Stimulated activated CD4-positive, alpha-beta T cell treated with anti-CD3 and anti-CD28 coated beads, Interleukin-15, amount 100 ng/mL, for 1 hour (primary cell): Measurements from ENCODE around the gene TNS2.
"Not testable (repeated sequence)": the region's sequence is repeated elsewhere in the genome, so short reads cannot be mapped to it uniquely, and the experiment has no call there.

Source experiments
- DNase-seq, 2 donors: peaks; one replicate each; pipeline ENCODE4 v3.0.0-alpha.2; 2020; ENCODE audit warnings: low read depth in 1 of 2, low spot score in 1 of 2

Gene TNS2, protein sequence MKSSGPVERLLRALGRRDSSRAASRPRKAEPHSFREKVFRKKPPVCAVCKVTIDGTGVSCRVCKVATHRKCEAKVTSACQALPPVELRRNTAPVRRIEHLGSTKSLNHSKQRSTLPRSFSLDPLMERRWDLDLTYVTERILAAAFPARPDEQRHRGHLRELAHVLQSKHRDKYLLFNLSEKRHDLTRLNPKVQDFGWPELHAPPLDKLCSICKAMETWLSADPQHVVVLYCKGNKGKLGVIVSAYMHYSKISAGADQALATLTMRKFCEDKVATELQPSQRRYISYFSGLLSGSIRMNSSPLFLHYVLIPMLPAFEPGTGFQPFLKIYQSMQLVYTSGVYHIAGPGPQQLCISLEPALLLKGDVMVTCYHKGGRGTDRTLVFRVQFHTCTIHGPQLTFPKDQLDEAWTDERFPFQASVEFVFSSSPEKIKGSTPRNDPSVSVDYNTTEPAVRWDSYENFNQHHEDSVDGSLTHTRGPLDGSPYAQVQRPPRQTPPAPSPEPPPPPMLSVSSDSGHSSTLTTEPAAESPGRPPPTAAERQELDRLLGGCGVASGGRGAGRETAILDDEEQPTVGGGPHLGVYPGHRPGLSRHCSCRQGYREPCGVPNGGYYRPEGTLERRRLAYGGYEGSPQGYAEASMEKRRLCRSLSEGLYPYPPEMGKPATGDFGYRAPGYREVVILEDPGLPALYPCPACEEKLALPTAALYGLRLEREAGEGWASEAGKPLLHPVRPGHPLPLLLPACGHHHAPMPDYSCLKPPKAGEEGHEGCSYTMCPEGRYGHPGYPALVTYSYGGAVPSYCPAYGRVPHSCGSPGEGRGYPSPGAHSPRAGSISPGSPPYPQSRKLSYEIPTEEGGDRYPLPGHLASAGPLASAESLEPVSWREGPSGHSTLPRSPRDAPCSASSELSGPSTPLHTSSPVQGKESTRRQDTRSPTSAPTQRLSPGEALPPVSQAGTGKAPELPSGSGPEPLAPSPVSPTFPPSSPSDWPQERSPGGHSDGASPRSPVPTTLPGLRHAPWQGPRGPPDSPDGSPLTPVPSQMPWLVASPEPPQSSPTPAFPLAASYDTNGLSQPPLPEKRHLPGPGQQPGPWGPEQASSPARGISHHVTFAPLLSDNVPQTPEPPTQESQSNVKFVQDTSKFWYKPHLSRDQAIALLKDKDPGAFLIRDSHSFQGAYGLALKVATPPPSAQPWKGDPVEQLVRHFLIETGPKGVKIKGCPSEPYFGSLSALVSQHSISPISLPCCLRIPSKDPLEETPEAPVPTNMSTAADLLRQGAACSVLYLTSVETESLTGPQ (N-terminal part only)

DNA sequence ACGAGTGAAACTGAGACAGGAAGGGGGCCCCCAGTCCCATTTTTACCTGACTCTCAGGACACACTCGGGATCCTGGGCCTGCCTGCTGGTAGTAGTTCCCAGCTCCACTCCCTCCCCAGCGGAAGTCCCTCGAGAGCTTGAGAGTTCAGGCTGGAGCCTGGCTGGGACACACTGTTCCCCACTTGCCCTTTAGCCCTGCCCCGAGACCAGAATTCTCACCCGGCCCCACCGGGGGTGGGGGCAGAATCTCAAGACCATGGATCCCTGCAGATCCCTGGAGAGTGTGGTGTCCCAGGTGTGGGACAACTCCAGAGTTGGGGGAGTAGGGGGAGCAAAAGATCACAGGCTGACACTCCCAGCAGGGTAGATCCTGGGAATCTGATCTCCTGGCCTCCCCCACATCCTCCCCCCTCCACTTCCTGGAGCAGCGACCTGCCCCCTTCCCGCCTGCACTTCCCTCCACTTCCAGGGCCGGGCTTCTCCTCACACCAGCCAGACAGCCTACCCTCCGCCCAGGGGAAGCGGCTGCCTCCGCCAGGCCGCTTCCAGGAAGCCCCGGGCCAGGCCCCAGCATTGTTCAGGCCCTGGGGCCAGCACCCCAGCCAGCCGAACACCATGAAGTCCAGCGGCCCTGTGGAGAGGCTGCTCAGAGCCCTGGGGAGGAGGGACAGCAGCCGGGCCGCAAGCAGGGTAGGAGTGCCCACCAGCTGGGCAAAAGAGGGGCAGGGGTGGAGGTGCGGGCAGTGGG lies at the start of gene TNS2:
TSS of gene TNS2 (plus strand) at position 495 of the 748 bp plus-strand sequence. CDS start at position 616, 121 bp downstream.
- no peak for DNase-seq

DNA sequence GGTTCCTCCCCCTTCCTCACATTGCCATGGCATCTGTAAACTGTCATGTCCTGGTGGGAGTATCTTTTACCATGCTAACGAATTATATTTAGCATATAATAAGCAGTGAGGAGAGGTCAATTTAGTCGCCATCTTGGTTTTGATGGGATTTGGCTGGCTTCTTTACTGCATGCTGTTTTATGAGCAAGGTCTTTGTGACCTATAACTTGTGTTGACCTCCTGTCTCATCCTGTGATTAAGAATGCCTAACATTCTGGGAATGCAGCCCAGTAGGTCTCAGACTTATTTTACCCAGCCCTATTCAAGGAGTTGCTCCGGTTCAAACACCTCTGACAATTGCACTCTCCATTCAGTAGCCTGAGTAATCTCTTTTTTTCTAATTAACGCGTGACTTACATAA lies 45.7 kb upstream of the TNS2 start:
- DNase-seq: no peak

DNA sequence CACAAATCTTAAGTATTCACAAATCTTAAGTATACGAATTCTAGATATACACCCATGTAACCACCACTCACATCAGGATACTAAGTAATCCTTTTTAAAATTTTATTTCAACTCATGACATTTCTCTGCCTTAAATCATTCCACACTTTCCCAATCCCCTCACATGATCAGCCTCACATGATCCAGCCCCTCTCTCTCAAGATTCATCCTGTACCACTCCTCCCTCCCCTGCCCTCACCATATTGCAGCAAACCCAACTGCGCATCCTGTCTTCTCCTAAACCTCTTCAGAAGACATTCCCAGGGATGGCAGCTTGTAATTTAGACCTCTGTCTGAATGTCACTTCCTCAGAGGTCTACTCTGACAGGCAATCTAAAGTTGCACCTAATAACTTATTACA lies 45.3 kb upstream of the TNS2 start:
- no peak for DNase-seq

DNA sequence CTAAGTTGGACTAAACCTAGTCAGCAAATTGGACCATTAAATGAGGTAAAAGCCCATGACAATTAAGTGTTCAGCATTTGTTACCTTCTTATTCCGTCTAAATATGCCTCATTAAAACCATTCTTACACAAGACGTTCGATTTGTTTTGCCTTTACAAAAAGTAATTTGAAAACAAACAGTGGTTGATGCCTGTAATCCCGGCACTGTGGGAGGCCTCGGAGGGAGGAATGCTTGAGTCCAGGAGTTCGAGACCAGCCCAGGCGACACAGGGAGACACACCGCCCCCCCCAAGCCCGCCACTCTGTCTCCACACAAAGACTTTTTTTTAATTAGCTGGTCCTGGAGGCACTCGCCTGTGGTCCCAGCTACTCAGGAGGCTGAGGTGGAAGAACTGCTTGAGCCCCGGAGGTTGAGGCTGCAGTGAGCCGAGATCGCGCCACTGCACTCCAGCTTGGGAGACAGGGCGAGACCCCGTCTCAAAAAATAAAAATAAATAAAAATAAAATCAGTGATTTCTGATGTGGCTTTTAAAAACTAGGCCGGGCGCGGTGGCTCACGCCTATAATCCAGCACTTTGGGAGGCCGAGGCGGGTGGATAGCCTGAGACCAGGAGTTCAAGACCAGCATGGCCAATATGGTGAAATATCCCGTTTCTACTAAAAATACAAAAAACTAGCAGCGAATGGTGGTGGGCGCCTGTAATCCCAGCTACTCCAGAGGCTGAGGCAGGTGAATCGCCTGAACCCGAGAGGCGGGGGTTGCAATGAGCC lies 44.5 kb upstream of the TNS2 start:
- no peak for DNase-seq

DNA sequence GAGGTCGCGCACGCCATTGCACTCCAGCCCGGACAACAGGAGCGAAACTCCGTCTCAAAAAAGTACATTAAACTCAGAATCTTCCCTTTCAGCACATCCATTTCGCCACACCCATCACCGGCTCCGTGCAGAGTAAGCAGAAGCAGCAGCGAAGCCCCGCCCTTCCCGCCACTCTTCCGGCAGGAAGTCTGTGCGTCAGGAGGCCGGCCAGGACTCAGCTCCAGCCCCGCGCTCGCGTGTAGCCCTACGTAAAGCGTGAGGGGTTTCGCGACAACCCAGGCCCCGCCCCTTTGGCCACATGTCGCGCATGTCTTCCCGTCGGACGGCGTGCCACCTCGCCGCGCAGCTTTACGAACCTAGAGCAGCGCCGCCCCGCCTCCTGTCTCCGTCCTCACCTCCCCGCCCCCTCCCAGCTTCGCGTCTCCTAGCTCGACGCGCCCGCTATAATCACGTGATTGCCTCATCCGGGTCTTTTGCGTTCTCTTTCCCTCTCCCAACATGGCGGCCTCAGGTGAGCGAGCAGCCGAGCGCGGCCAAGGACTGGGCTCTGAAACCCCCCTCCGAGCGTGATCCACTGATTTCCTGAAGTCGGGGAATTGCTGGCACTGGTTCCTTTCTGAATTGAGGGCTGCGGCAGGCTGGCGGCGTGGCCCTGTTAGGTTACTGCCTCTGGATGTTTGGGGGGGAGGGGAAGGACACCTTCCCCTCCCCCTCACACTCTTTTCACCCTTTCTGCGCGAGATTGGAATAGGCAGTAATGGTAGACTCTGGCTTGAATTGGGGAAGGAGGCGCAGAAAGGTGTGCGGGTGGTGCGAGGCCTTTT lies 43.7 kb upstream of the TNS2 start, which contains the start of gene EIF4B:
TSS of gene EIF4B (plus strand) at position 471 of the 824 bp plus-strand sequence. CDS start at position 499, 28 bp downstream.
- DNase-seq: peak; percentile 98 to 99

DNA sequence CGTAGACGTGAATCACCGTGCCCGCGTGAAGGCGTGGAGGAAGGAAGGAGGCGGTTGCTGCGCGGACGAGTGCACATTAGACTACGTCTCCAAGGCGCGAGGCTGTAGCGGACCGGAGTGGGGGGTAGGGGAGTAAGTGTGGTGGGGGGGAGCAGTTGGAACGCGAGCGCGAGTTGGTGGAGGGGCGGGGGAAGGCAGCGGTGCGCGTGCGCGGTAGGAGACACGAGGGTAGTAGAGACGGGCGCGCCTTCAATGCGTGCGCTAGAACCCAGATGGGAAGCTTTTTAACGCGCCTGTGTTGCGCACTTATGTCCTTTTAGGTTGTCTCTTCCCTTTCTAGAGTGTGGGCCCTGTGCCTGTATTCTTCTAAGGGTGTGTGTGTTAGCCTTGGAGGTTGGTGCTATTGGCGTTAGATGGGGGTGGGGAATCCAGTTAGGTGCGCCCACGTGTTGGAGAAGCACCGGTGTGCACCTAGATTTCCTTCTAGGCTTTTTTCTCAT lies 43.0 kb upstream of the TNS2 start:
- peak; percentile 52 to 76 for DNase-seq

DNA sequence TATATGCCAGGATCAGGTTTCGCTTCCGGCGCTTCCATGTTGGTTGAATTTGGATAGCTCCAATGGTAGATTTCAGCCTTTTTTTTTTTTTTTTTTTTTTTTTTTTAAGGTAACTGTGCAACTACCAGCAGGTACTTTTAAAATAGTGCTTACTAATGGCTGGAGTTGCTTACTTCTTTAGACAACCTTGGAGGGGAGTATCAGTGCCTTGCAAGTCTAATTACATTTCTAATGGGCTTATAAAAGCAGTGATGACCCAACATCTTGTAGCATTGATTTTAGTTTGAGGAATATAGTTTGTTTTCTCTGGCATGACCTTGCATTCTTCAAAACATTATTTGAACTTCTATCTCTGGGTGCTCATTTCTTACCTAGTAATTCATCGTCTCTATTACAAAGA lies 42.5 kb upstream of the TNS2 start:
- no peak for DNase-seq

DNA sequence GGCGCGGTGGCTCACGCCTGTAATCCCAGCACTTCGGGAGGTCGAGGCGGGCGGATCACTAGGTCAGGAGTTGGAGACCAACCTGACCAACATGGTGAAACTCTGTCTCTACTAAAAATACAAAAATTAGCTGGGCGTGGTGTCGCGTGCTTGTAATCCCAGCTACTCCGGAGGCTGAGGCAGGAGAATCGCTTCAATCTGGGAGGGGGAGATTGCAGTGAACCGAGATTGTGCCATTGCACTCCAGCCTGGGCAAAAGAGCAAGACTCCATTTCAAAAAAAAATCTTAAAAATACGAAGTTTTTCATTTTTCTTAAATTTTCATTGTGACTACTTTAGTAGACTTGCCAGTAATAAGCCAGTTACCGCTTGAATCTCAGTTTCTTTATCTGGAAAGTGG lies 41.1 kb upstream of the TNS2 start:
- DNase-seq: not testable (repeated sequence)

DNA sequence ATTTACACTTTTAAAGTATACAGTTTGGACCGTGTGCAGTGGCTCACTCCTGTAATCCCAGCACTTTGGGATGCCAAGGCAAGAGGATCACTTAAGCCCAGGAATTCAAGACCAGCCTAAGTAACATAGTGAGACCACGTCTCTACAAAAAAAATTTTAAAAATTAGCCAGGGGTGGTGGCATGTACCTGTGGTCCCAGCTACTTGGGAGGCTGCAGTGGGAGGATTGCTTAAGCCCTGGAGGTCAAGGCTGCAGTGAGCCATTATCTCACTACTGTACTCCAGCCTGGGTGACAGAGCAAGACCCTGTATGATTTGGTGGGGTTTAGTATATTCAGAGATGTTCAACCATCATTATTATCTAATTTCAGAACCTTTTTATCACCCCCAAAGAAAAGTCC lies 38.9 kb upstream of the TNS2 start:
- no peak for DNase-seq

DNA sequence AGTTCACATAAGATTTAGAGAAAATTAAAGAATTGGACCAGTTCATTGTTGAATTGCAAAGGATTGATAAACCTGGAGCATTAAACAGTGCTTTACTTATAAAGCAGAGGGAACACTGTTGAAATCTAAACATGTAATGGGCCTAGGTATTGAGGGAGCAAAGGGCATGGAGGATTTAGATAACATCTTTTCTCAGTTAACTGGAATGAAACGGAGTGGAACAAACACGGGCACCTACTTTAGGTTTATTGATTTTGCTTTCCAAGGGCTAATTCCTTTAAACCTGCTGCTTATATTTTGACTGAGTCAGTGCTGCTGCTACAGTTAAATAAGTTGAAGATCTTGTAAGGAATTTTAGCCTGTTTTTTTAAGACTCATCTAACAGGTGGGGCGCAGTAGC lies 38.0 kb upstream of the TNS2 start:
- no peak for DNase-seq

DNA sequence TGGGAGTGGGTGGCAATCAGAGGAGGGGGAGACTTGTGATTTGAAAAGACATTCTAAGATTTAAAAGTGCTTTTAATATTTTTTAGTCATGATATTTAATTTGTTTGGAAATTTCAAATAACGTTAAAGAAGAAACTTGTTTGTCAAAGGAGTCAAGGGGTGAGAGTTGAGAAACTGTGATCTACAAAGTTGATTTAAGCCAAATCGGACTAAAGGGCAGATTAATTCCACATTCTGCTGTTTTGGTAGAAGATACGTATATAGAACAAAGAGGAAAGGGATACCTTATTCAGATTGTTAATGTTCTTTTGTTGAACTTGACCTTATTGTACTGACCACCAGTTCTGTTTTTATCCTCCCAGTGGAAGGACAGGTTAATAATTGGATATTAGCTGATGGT lies 36.9 kb upstream of the TNS2 start:
- DNase-seq: no peak

DNA sequence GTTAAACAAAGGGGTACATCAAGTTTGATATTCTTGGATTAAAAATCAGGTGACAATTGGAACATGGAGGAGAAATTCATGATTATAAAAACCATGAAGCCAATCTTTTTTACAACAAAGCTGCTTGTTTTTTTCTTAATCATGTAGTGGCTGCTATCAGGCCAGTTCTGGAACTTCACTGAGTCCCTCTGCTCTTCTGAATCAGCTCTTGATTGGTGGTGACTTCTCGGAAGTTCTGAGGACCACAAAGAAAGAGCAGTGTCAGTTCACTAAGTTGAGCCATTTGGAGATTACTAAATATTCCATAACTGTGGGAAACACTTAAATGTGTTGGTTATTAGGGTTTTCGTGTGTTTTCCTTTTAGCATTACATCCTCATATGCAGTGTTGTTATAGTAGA lies 35.2 kb upstream of the TNS2 start:
- no peak for DNase-seq

DNA sequence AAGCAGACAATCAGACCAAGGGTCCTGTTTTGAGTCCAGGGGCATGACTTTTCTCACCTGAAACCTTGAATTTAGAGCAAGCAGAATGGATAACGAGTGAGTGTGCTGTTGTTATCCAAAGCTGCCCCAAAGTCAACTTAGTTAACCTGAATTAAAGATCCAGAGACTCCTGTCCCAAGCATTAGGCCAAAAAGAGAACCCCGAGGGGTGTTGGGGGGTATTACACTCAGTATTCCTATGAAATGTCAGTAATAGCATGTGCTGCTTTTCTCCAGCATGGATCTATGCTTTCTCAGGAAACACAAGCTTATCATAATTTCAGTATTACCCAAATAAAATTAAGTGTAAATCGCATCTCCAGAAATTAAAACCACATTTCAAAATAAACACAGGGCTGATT lies 24.6 kb upstream of the TNS2 start:
- no peak for DNase-seq

DNA sequence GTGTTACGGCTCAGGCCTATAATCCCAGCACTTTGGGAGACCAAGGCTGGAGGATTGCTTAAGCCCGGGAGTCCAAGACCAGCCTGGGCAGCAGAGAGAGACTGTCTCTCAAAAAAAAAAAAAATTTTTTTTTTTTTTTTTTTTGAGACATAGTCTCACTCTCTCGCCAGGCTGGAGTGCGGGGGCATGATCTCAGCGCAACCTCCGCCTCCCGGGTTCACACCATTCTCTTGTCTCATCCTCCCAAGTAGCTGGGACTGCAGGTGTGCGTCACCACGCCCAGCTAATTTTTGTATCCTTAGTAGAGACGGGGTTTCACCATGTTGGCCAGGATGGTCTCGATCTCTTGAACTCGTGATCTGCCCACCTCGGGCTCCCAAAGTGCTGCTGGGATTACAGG lies 22.9 kb upstream of the TNS2 start:
- DNase-seq: not testable (repeated sequence)

DNA sequence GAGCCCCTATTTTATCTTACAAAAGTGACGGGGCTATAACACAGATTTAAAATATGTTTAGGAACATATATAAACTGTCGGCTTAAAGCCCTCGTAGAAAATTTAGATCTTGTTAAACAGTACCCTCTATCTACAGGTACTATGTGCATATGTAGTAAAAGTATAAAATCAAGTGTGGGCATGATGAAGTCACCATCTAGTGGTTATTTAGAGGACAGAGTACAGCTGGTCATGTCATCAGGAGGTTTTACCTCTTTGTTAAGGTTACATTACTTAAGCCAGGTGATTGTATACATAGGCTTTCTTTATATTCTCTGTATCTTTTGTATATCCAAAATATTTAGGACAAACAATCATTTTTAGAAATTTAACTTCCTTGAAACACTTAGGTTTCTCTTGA lies 18.2 kb upstream of the TNS2 start:
- no peak for DNase-seq

DNA sequence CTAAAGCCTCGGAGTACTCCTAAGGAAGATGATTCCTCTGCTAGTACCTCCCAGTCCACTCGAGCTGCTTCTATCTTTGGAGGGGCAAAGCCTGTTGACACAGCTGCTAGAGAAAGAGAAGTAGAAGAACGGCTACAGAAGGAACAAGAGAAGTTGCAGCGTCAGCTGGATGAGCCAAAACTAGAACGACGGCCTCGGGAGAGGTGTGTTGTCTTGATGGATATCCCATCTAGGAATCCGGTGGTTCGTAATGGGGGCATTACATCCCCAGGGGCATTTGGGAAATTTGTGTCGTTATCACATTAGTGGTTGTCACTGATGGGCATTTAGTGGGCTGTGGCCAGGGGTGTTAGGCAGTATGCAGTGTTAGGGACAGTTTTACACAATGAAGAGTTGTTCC lies 16.0 kb upstream of the TNS2 start:
- not testable (repeated sequence) for DNase-seq

DNA sequence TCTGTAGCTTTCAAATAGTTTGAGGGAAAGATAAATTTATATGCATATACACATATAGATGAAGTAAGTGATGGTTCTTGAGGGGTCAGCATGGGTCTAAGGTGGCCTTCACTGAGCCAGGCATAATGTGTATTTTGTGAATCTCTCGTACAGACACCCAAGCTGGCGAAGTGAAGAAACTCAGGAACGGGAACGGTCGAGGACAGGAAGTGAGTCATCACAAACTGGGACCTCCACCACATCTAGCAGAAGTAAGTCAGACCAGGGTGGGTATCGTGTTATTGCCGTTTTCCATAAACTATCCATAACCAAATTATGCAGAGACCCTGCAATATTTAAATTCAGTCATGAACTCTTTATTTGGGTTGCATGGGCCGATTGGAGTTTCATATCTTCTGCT lies 15.4 kb upstream of the TNS2 start:
- DNase-seq: no peak

DNA sequence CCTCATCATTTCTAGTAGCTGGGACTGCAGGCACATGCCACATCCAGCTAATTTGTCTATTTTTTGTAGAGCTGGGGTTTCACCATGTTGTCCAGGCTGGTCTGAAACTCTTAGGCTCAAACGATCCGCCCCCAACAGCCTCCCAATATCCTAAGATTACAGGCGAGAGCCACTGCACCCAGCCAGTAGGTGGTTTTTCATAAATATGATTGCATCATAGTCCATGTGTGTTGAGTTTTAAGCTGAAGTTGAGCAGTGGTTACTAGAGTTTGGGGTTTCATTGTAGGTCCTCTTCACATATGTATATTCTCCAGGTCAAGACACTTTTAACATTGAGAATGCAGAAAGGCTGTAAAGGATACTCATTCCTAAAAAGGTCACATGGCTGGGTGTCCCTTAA lies 13.1 kb upstream of the TNS2 start:
- no peak for DNase-seq

DNA sequence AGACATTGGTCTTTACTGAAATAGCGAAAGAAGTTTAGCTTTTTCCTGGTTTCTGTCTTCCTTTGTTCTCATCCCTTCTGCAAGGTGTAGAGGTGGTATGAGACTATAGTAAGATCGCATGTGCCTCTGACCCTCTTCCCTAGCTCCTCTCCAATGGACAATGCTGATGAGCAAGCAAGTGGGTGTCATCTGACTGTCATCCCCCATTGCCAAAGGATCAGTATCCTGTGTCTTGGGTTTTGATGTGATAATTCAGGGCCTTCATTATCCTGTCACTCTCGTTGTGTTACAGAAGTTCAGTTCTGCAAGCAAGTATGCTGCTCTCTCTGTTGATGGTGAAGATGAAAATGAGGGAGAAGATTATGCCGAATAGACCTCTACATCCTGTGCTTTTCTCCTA lies 10.0 kb upstream of the TNS2 start:
- no peak for DNase-seq
